Sigmoid colon (tissue), 4 donors: ENCODE data around the gene ILRUN.

ENCODE experiments used
- EP300 ChIP-seq, 4 donors: sonication (generic); formaldehyde crosslinking; IDR thresholded peaks; one replicate each; pipeline ENCODE4 v1.6.1; 2017; ENCODE audit warnings: antibody characterized with exemption in 4 of 4
- POLR2A ChIP-seq, 2 donors: fragments of 450-650 bp; IDR thresholded peaks; one replicate each; pipeline ENCODE4 v1.6.1; 2016; ENCODE audit warnings: antibody characterized with exemption in 2 of 2, mild to moderate bottlenecking in 2 of 2, moderate library complexity in 2 of 2
- TF ChIP-seq, protein P1 (sequence below), 4 experiments: fragments of 450-650 bp in 3 of 4; fragments of 200-600 bp in 1 of 4; IDR thresholded peaks; one replicate each; pipeline ENCODE4 v1.5.1; 2016 to 2019; ENCODE audit warnings: antibody characterized with exemption in 4 of 4, mild to moderate bottlenecking in 3 of 4, moderate library complexity in 2 of 4

DNA sequence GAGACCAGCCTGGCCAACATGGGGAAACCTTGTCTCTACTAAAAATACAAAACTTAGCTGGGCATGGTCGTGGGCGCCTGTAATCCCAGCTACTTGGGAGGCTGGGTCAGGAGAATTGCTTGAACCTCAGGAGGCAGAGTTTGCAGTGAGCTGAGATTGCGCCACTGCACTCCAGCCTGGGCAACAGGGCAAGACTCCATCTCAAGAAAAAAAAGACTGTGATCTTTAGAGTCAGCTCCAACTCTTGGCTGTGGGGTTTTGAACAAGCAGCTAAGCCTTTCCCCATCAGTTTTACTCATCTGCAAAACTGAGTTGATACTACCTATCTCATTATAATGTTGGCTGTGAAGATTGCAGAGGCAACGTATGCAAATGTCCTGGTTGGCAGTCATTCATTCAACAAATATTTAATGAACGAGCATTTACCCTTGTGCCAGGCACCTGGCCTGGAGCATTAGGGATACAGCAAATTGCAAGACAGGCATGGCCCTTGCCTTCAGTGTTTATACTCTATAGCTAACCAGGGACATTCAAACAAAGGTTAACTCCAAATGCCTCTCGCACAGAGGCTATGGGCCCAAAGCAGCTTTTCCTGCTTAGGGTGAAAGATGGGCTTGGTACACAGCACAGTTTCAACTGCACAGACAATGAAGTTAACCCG is 37.8 kb downstream of the ILRUN start:
- TF ChIP-seq, protein P1, sequence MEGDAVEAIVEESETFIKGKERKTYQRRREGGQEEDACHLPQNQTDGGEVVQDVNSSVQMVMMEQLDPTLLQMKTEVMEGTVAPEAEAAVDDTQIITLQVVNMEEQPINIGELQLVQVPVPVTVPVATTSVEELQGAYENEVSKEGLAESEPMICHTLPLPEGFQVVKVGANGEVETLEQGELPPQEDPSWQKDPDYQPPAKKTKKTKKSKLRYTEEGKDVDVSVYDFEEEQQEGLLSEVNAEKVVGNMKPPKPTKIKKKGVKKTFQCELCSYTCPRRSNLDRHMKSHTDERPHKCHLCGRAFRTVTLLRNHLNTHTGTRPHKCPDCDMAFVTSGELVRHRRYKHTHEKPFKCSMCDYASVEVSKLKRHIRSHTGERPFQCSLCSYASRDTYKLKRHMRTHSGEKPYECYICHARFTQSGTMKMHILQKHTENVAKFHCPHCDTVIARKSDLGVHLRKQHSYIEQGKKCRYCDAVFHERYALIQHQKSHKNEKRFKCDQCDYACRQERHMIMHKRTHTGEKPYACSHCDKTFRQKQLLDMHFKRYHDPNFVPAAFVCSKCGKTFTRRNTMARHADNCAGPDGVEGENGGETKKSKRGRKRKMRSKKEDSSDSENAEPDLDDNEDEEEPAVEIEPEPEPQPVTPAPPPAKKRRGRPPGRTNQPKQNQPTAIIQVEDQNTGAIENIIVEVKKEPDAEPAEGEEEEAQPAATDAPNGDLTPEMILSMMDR (IDR thresholded peaks at IDR 0.05), result no peak
- TF ChIP-seq EP300 (IDR thresholded peaks at IDR 0.05), result no peak
- TF ChIP-seq POLR2A (IDR thresholded peaks at IDR 0.05), result no peak
